ENCODE results near the gene KIF16B.

The KIF16B gene

GRCh38 chr20:16393297-16393696 is 180.0 kb downstream of the KIF16B start:
- no peak for TF ChIP-seq ZFX (IDR thresholded peaks at IDR 0.05; ENCODE audit: borderline replicate concordance)
- no peak for TF ChIP-seq CTCF (IDR thresholded peaks at IDR 0.05)
- no peak overlapping the region for H3K27ac ChIP-seq

GRCh38 chr20:16392346-16392745 is 180.9 kb downstream of the KIF16B start:
- H3K27ac ChIP-seq, result no peak overlapping the region
- TF ChIP-seq CTCF (IDR thresholded peaks at IDR 0.05) (no peak), ZFX (IDR thresholded peaks at IDR 0.05; ENCODE audit: borderline replicate concordance) (no peak)

GRCh38 chr20:16390991-16391390 is 182.3 kb downstream of the KIF16B start:
- TF ChIP-seq ZFX (IDR thresholded peaks at IDR 0.05; ENCODE audit: borderline replicate concordance) (no peak), CTCF (IDR thresholded peaks at IDR 0.05) (no peak)
- H3K27ac ChIP-seq, result no peak overlapping the region

- TF ChIP-seq ZFX (IDR thresholded peaks at IDR 0.05; ENCODE audit: borderline replicate concordance), result no peak
- TF ChIP-seq CTCF (IDR thresholded peaks at IDR 0.05), result no peak
- H3K27ac ChIP-seq, result no peak overlapping the region
These were observed 184.5 kb downstream of the KIF16B start for GRCh38 chr20:16388731-16389130.

GRCh38 chr20:16387666-16388065 is 185.6 kb downstream of the KIF16B start:
- no peak overlapping the region for H3K27ac ChIP-seq
- TF ChIP-seq ZFX (IDR thresholded peaks at IDR 0.05; ENCODE audit: borderline replicate concordance) (no peak), CTCF (IDR thresholded peaks at IDR 0.05) (no peak)

GRCh38 chr20:16385891-16386290 is 187.4 kb downstream of the KIF16B start:
- H3K27ac ChIP-seq, result no peak overlapping the region

GRCh38 chr20:16385462-16385861 is 187.8 kb downstream of the KIF16B start:
- no peak overlapping the region for H3K27ac ChIP-seq
- TF ChIP-seq ZFX (IDR thresholded peaks at IDR 0.05; ENCODE audit: borderline replicate concordance) (no peak), CTCF (IDR thresholded peaks at IDR 0.05) (no peak)

More at GRCh38 chr20:16385891-16386290, 187.4 kb downstream of the KIF16B start:
- TF ChIP-seq ZFX (IDR thresholded peaks at IDR 0.05; ENCODE audit: borderline replicate concordance), result no peak
- TF ChIP-seq CTCF (IDR thresholded peaks at IDR 0.05), result no peak
